ENCODE results near the gene ZNF470. TPM values are rescaled to one million over a fixed set of nuclear protein-coding genes. Genes with fewer than 3 reads are reported as not detected.

ZNF470 gene
- total and polyA plus RNA-seq, 11 donors = 1.7 to 7.1 (median 3.5) TPM

DNA sequence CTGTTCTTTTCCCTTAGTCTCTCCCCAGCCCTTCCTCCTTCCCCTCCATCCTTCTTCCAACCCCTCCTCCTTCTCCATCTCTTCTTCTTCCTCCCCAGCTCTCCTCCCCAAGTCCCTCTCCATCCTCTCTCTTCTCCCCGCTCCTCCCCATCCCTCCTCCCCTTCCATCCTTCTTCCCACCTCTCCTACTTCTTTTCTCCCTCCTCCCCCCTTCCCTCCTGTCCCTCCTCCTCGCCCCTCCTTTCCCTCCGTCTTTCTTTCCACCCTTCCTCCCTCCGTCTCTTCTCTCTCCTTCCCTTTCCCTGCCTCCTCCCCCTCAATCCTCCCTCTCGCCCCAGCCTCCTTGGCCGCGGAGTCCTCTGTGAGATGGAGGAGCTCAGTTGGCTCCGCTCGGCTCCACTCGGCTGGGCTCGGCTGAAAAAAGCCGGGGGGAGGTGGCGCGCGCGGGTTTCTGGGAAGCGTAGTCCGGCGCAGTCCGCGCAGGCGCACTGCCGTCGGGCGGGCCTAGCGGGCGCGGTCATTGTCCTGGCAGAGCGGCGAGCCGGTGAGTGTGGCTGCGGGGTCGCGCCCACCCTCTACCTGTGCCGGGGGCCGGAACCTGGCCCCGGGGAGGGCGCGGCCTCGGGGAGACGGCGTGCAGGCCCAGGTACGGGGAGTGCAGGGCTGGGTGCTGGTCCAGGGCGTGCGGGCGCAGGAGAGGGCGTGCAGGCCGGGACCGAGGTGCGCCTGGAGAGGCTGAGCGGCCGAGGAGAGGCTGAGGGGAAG, 27.7 kb downstream of the ZNF470 start, which contains the start of gene ZNF71:
ZNF71 (plus strand) TSS at position 520 of the 765 bp plus-strand sequence. CDS start 6,257 bp downstream, outside the sequence.
- Histone ChIP-seq H3K36me3 (peaks cover 0 to 3% (median 0%) of the 10 kb centered on the region in 9 donors), H3K27me3 (no peaks in the 10 kb centered on the region), H3K9me3 (peaks cover 0 to 33% (median 0%) of the 10 kb centered on the region in 12 donors), H3K4me1 (peaks cover 0 to 24% (median 8%) of the 10 kb centered on the region in 12 donors), H3K27ac (peak within 1 kb of the TSS in 11 of 12 donors; percentile 61 to 86 (median 76)), H3K4me3 (peak within 1 kb of the TSS; percentile 65 to 100 (median 88))
- peak in 1 of 2 donors; percentile 64 for TF ChIP-seq POLR2A (IDR thresholded peaks at IDR 0.05)
- TF ChIP-seq CTCF (IDR thresholded peaks at IDR 0.05) = no peak
- intact Hi-C loops (cut with DNase I) = loop anchor here in 3 of 10 donors (2.0 to 5.0 kb wide), 3 partner anchors 28 to 77 kb away; partner anchors contain the start of genes ZNF470 (in 1 of the 3) and ZNF835 (in 1 of the 3)
- 1% methylated on average over 37 to 52 of the region's 52 CpGs for WGBS, 4 donors
- ATAC-seq (peak; percentile 88 to 99 (median 98)), DNase-seq (peak; percentile 93 to 96 (median 93))

GRCh38 chr19:56595548-56595899, 28.3 kb downstream of the ZNF470 start:
- H3K27me3 ChIP-seq = no peaks in the 10 kb centered on the region
- H3K27ac ChIP-seq = peak overlapping the region in 11 of 12 donors; percentile 61 to 86 (median 76)
- DNase-seq = no peak
- peaks cover 0 to 4% (median 0%) of the 10 kb centered on the region in 9 donors for H3K36me3 ChIP-seq
- intact Hi-C loops (cut with DNase I) = loop anchor here in 3 of 10 donors (2.0 to 5.0 kb wide), 3 partner anchors 29 to 77 kb away; partner anchors contain the start of genes ZNF470 (in 1 of the 3) and ZNF835 (in 1 of the 3)
- no peak for TF ChIP-seq POLR2A (IDR thresholded peaks at IDR 0.05)
- no peak for TF ChIP-seq CTCF (IDR thresholded peaks at IDR 0.05)
- peak in 2 of 4 donors; percentile 26 to 39 for ATAC-seq
- peaks cover 0 to 24% (median 8%) of the 10 kb centered on the region in 12 donors for H3K4me1 ChIP-seq
- peak overlapping the region; percentile 65 to 100 (median 88) for H3K4me3 ChIP-seq
- WGBS, 4 donors = 0 to 2% (median 1%) methylated on average over 4 of the region's 4 CpGs
- peaks cover 0 to 31% (median 0%) of the 10 kb centered on the region in 12 donors for H3K9me3 ChIP-seq

DNA sequence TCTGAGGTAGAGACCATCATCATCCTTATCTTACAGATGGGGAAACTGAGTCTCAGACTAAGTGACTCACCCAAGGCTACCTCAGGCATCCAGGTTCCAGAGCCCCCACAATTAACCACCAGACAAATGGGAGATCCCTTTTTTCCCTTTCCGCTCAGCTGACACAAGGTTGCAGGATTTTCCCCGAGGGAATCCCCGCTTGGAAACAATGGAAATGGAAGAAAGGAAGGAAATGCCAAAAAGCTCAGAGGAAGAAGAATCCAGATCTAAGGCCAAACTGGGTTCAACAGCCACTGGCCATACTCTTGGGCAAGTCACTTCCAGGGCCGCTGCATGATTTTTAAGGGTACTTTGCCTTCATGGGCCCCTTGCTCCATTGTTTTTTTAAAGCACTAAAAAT, 29.4 kb downstream of the ZNF470 start:
- ATAC-seq (peak in 1 of 4 donors; percentile 36), DNase-seq (no peak)
- Histone ChIP-seq H3K4me3 (peak overlapping the region in 7 of 12 donors; percentile 65 to 100 (median 89)), H3K27me3 (no peaks in the 10 kb centered on the region), H3K9me3 (peaks cover 0 to 38% (median 0%) of the 10 kb centered on the region in 12 donors), H3K27ac (peak overlapping the region in 8 of 12 donors; percentile 22 to 86 (median 43)), H3K4me1 (peaks cover 0 to 24% (median 8%) of the 10 kb centered on the region in 12 donors), H3K36me3 (peaks cover 0 to 13% (median 5%) of the 10 kb centered on the region in 9 donors)
- intact Hi-C loops (cut with DNase I) = loop anchor here in 2 of 10 donors (5.0 kb wide), 2 partner anchors 71 to 76 kb away; partner anchors contain the start of gene ZNF835 (in 1 of the 2)
- WGBS, 4 donors = 48 to 64% (median 57%) methylated on average over 4 of the region's 4 CpGs
- no peak for TF ChIP-seq POLR2A (IDR thresholded peaks at IDR 0.05)
- TF ChIP-seq CTCF (IDR thresholded peaks at IDR 0.05) = no peak

DNA sequence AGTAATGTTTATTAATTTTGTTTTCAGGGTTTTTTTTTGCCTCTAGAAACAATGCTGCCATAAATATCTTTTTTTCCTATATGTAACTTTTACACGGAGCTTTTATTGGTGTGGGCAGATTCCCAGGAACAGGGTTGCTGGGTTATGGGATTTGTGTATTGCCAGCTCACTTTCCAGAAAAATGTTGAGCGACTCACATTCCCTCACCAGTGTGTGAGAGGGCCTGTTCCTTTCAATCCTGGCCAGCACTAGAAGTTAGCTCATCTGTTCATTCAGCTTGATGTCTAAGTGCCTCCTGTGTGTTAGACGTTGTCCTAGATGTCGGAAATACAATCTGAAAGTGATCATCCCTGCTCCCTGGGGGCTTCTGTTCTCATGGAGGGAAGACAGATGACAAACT, 30.4 kb downstream of the ZNF470 start:
- intact Hi-C loops (cut with DNase I) = loop anchor here in 2 of 10 donors (5.0 kb wide), 2 partner anchors 70 to 75 kb away; partner anchors contain the start of gene ZNF835 (in 1 of the 2)
- H3K27me3 ChIP-seq = no peaks in the 10 kb centered on the region
- H3K4me1 ChIP-seq = peaks cover 0 to 24% (median 8%) of the 10 kb centered on the region in 12 donors
- H3K27ac ChIP-seq = no peak overlapping the region
- H3K36me3 ChIP-seq = peaks cover 0 to 22% (median 9%) of the 10 kb centered on the region in 9 donors
- peaks cover 0 to 48% (median 0%) of the 10 kb centered on the region in 12 donors for H3K9me3 ChIP-seq
- WGBS, 4 donors = 76 to 83% (median 81%) methylated on average over 4 of the region's 4 CpGs
- no peak for TF ChIP-seq CTCF (IDR thresholded peaks at IDR 0.05)
- TF ChIP-seq POLR2A (IDR thresholded peaks at IDR 0.05) = no peak
- DNase-seq (no peak), ATAC-seq (no peak)
- H3K4me3 ChIP-seq = no peak overlapping the region
